Lower leg skin (tissue), 3 donors: ENCODE data around the gene NACC2.

Experiments used
- CTCF ChIP-seq, 3 donors: fragments of 450-650 bp; IDR thresholded peaks; one replicate each; pipeline ENCODE4 v1.5.1; 2016; ENCODE audit warnings: antibody characterized with exemption in 3 of 3, mild to moderate bottlenecking in 3 of 3, moderate library complexity in 2 of 3
- POLR2A ChIP-seq, 2 donors: fragments of 450-650 bp; IDR thresholded peaks; one replicate each; pipeline ENCODE4 v1.6.1; 2016 to 2017; ENCODE audit warnings: antibody characterized with exemption in 2 of 2, mild to moderate bottlenecking in 1 of 2, moderate library complexity in 1 of 2

DNA sequence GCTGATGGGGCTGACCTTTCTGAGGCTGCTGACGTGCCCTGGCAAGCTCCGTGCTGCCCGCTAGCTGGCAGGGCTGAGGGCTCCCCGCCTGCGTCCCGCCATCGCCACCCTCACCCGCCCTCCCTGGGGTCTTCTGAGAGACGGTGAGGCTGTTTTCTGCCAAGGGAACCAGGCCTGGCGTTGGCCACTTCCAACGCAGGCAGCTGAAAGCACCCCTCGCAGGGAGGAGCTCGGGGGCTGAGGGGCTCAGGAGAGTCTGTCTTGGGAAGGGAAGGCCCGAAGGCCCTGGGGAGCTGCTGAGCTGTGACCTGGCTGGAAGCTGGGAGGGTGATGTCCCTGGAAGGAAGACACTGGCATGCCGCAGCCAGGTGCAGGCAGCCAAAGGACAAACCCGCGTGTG is 33.3 kb upstream of the NACC2 start:
- TF ChIP-seq POLR2A (IDR thresholded peaks at IDR 0.05): no peak
- TF ChIP-seq CTCF (IDR thresholded peaks at IDR 0.05): no peak
